ENCODE measurements around the gene TUSC2.

TUSC2 gene

DNA sequence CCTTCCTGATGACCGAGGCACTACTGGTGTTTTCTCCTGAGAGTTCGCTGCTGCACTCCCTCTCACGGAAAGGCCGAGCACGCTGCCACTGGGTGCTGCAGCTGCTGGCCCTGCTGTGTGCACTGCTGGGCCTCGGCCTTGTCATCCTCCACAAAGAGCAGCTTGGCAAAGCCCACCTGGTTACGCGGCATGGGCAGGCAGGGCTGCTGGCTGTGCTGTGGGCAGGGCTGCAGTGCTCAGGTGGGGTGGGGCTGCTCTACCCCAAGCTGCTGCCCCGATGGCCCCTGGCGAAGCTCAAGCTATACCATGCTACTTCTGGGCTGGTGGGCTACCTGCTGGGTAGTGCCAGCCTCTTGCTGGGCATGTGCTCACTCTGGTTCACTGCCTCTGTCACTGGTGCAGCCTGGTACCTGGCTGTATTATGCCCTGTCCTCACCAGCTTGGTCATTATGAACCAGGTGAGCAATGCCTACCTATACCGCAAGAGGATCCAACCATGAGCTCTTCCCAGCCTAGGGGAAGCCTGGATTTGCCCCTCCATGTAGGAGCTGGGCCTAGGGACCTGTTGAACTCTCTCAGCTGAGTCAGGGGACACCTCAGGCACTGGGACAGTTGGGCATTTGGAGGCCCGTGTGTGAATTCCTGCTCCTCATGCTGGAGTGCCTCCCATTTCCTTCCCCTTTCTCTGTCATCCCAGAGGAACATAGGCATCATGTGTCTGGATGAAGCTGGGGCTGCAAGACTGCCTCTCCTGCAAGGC is 25.4 kb upstream of the TUSC2 start:
- Histone ChIP-seq H3K27ac (no peak overlapping the region), H3K4me2 (no peak overlapping the region), H3K9ac (no peak overlapping the region), H3K27me3 (ENCODE audit: insufficient read depth, low read depth) (no peaks in the 10 kb centered on the region), H3K4me3 (IDR thresholded peaks at IDR 0.05; ENCODE audit: insufficient read depth, low read depth, low read length) (no peak overlapping the region), H2AFZ (ENCODE audit: low read depth) (no peak overlapping the region), H4K20me1 (ENCODE audit: insufficient read depth) (no peaks in the 10 kb centered on the region), H3K79me2 (ENCODE audit: insufficient read depth, low read depth) (peaks cover 21% of the 10 kb centered on the region; the same call in 1 of the 2 replicates), H3K4me1 (ENCODE audit: low read depth, poor library complexity, severe bottlenecking) (peaks cover 20% of the 10 kb centered on the region), H3K36me3 (ENCODE audit: insufficient read depth) (no peaks in the 10 kb centered on the region)
- TF ChIP-seq, protein P1, sequence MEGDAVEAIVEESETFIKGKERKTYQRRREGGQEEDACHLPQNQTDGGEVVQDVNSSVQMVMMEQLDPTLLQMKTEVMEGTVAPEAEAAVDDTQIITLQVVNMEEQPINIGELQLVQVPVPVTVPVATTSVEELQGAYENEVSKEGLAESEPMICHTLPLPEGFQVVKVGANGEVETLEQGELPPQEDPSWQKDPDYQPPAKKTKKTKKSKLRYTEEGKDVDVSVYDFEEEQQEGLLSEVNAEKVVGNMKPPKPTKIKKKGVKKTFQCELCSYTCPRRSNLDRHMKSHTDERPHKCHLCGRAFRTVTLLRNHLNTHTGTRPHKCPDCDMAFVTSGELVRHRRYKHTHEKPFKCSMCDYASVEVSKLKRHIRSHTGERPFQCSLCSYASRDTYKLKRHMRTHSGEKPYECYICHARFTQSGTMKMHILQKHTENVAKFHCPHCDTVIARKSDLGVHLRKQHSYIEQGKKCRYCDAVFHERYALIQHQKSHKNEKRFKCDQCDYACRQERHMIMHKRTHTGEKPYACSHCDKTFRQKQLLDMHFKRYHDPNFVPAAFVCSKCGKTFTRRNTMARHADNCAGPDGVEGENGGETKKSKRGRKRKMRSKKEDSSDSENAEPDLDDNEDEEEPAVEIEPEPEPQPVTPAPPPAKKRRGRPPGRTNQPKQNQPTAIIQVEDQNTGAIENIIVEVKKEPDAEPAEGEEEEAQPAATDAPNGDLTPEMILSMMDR (conservative IDR thresholded peaks at IDR 0.05; ENCODE audit: low read depth, low read length): no peak

DNA sequence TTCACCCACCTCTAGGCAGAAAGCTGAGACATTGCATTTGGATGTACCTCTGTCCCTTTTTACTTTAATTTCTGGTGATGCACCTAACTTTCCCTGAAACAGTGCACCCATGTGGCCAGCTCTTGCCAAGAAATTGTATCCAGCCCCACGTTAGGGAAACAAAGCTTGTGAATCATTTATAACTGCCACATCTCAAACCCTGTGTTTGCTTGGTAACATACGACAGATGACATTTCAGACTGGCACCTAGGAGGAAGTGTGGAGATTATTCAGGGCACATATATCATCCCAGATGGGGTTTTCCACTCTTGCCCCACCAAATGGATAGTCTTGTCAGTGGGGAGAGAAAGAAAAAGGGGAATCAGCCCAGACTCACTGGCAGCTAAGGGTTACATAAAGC is 24.8 kb upstream of the TUSC2 start:
- no peaks in the 10 kb centered on the region for H3K36me3 ChIP-seq (ENCODE audit: insufficient read depth)

DNA sequence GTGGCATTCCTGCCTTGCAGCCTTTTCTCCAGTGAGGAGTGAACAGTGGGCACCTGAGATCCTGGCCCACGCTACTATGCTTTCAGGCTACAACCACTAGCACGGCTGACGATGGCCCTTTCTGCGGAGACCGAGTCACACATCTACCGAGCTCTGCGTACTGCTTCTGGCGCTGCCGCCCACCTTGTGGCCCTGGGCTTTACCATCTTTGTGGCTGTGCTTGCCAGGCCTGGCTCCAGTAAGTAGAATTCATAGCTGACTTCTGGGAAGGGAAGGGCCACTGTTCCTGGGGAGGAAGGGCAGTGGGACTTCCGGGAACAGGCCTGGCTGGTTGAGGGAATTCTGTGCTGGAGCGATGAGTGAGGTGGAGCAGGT is 23.3 kb upstream of the TUSC2 start:
- Histone ChIP-seq H3K79me2 (ENCODE audit: insufficient read depth, low read depth) (no peaks in the 10 kb centered on the region; the same call in 1 of the 2 replicates), H3K4me1 (ENCODE audit: low read depth, poor library complexity, severe bottlenecking) (peaks cover 10% of the 10 kb centered on the region), H3K27me3 (ENCODE audit: insufficient read depth, low read depth) (no peaks in the 10 kb centered on the region), H3K4me3 (IDR thresholded peaks at IDR 0.05; ENCODE audit: insufficient read depth, low read depth, low read length) (no peak overlapping the region), H3K36me3 (ENCODE audit: insufficient read depth) (no peaks in the 10 kb centered on the region), H3K27ac (no peak overlapping the region), H3K4me2 (peak overlapping the region; percentile 68), H3K9ac (no peak overlapping the region), H2AFZ (ENCODE audit: low read depth) (peak overlapping the region; percentile 71; the same call in 1 of the 2 replicates), H4K20me1 (ENCODE audit: insufficient read depth) (no peaks in the 10 kb centered on the region)
- TF ChIP-seq, protein P1 (conservative IDR thresholded peaks at IDR 0.05; ENCODE audit: low read depth, low read length): no peak

More for the DNA sequence above, 24.8 kb upstream of the TUSC2 start:
- H3K79me2 ChIP-seq (ENCODE audit: insufficient read depth, low read depth): peaks cover 14% of the 10 kb centered on the region; the same call in 1 of the 2 replicates
- H3K4me3 ChIP-seq (IDR thresholded peaks at IDR 0.05; ENCODE audit: insufficient read depth, low read depth, low read length): no peak overlapping the region
- TF ChIP-seq, protein P1 (conservative IDR thresholded peaks at IDR 0.05; ENCODE audit: low read depth, low read length): no peak
- H3K9ac ChIP-seq: no peak overlapping the region
- H2AFZ ChIP-seq (ENCODE audit: low read depth): no peak overlapping the region
- no peak overlapping the region for H3K27ac ChIP-seq
- peaks cover 20% of the 10 kb centered on the region for H3K4me1 ChIP-seq (ENCODE audit: low read depth, poor library complexity, severe bottlenecking)
- H4K20me1 ChIP-seq (ENCODE audit: insufficient read depth): no peaks in the 10 kb centered on the region
- H3K27me3 ChIP-seq (ENCODE audit: insufficient read depth, low read depth): no peaks in the 10 kb centered on the region
- no peak overlapping the region for H3K4me2 ChIP-seq

DNA sequence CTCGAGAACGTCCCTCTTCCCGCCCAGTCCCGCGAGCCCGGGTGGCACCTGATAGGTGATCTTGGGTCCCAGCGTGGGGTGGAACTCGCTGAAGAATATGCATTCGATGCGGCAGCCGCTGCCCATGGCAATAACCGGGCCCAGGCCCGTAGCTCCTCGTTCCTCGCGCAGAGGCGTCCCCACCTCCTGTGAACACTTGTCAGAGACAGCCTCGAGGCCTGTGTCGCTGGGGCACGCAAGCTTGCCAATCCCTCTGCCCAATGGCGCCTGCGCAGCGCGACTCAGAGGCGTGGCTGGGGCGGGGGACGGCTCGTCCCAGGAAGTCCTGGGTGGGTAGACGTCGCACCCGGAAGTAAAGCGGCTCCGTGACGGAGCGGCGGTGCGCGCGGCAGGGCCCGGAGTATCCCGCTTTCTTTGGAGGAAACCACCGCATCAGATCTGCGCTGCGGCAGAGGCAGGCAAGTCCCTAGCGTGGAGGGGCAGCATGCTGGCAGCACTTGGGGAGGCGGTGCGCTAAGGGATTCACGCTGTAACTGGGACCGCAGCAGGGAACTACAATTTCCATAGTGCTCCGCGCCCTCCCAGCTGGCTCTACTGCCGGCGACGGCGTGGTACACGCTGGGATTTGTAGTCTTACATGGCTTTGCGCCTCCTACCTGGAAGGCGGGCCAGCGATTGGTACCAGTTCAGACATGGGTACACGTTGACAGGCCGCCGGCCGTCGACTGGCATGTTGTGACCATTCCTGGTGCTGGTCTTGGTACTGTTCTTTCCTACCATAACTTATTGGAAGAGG is 22.7 kb upstream of the TUSC2 start, which contains the start of the genes CYB561D2 and NPRL2:
Gene CYB561D2 (plus strand): TSS at position 336 of the 796 bp plus-strand sequence. CDS start 572 bp downstream, outside the sequence.
Gene NPRL2 (minus strand): TSS at position 249 of the 796 bp plus-strand sequence. CDS start 123 bp downstream, at position 126.
- Histone ChIP-seq H3K9ac (peak within 1 kb of the TSS; percentile 49; the same call in 1 of the 2 replicates), H3K4me1 (ENCODE audit: low read depth, poor library complexity, severe bottlenecking) (peaks cover 10% of the 10 kb centered on the region), H3K4me2 (peak within 1 kb of the TSS; percentile 74), H2AFZ (ENCODE audit: low read depth) (peak within 1 kb of the TSS; percentile 71), H3K36me3 (ENCODE audit: insufficient read depth) (no peaks in the 10 kb centered on the region), H3K79me2 (ENCODE audit: insufficient read depth, low read depth) (no peaks in the 10 kb centered on the region), H4K20me1 (ENCODE audit: insufficient read depth) (no peaks in the 10 kb centered on the region), H3K4me3 (IDR thresholded peaks at IDR 0.05; ENCODE audit: insufficient read depth, low read depth, low read length) (peak within 1 kb of the TSS; percentile 31), H3K27ac (peak within 1 kb of the TSS; percentile 43; the same call in 1 of the 2 replicates), H3K27me3 (ENCODE audit: insufficient read depth, low read depth) (no peaks in the 10 kb centered on the region)
- TF ChIP-seq, protein P1 (conservative IDR thresholded peaks at IDR 0.05; ENCODE audit: low read depth, low read length): no peak
